Measurements from ENCODE around the gene TNFRSF1B.

TNFRSF1B gene

GRCh38 chr1:12142141-12142823 is 24.5 kb upstream of the TNFRSF1B start:
- no peak for DNase-seq (ENCODE audit: low read depth in 2 of 2)

GRCh38 chr1:12142891-12143630 is 23.7 kb upstream of the TNFRSF1B start:
- DNase-seq (ENCODE audit: low read depth in 2 of 2) = no peak

- DNase-seq (ENCODE audit: low read depth in 2 of 2) = no peak
Measured at GRCh38 chr1:12143631-12144155, 23.1 kb upstream of the TNFRSF1B start.

DNA sequence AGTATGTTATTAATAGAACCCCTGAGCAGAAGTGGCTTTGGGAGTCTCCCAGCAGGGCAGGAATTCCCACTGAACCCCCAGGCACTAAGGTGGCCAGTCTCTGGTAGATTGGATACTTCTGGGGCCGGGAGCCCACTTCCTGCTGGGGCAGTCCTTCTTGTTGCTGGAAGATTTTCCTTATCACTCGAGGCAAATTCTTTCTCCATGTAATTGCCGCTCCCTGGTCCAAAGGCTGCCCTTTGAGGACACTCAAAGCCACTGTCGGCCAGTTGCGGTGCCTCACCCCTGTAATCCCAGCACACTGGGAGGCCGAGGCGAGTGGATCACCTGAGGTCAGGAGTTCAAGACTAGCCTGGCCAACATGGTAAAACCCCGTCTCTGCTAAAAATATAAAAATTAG is 22.6 kb upstream of the TNFRSF1B start:
- no peak for DNase-seq (ENCODE audit: low read depth in 2 of 2)

DNA sequence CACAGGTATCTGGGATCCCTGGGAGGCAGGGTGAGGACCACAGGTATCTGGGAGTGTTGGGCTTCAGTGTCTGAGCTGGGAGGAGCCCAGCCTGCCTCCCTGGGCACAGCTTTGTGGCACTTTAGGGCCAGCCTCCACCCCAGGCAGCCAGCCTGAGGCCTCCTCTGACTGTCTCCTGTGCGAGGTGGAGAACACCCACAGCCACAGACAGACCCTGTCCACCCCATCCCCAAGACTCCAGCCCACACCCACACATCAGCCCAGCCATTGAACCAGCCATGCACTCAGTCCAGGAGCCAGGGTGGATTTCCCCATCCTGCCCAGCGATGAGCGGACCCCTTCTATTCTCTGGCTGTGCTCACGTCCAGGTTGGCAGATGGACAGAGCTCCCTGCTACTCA is 21.8 kb upstream of the TNFRSF1B start:
- no peak for DNase-seq (ENCODE audit: low read depth in 2 of 2)

DNA sequence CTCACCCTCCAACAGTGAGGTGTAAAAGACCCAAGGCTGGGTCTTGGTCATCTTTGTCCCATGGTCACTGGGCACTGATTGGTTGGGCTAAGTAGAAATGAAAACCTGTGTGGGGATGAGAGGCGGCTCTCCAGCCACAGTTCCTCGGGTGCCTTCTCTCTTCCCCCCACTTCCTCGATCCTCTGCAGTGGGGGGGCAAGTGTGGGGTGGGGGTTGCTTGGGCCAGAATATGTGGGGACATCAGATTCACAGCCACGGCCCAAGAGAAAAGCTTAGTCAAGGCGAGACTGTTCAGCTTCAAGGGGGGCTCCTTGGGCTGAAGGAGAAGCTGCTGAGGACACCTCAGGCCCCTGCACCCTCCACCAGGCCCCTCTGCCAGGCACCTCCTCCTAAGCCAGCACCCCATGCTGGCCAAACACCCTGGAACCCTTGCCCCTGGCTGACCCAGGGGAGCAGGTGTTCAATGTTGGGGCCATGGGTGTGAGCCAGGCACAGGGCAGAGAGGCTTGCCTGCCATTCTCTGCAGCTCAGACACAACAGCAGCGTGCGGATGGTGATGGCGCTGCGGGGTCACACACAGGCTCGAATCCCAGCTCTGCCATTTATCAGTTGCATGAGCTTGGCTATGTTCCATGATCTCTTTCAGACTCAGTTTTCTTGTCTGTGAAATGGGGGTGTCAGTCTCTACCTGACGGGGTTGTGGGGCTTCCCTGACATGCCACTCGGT is 21.0 kb upstream of the TNFRSF1B start:
- no peak for DNase-seq (ENCODE audit: low read depth in 2 of 2)

GRCh38 chr1:12146343-12147112 is 20.3 kb upstream of the TNFRSF1B start:
- no peak for DNase-seq (ENCODE audit: low read depth in 2 of 2)

DNA sequence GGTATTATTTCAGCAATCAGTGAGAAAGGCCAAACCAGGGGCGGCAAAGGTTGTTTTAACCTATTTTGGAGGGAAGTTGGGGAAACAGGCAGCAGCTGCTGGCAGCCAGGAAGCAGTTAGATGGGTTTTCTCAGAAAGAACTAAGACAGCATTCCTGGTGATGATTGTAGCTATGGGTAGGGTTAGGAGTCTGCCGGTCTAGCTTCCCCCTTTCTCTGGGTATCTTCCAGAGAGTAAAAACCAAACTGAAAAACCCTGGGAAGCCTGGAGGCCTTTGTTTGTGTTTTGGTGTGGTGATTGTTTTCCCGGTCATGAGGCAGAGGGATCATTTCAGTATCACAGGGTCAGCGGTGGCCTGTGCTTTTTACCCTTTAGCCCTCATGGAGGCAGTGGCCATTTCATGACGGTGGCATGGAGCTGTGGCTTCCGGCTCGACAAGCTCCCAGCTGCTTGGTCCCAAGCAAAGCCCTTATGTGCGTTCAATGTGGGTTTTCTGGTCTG is 19.5 kb upstream of the TNFRSF1B start:
- DNase-seq (ENCODE audit: low read depth in 2 of 2) = no peak

DNA sequence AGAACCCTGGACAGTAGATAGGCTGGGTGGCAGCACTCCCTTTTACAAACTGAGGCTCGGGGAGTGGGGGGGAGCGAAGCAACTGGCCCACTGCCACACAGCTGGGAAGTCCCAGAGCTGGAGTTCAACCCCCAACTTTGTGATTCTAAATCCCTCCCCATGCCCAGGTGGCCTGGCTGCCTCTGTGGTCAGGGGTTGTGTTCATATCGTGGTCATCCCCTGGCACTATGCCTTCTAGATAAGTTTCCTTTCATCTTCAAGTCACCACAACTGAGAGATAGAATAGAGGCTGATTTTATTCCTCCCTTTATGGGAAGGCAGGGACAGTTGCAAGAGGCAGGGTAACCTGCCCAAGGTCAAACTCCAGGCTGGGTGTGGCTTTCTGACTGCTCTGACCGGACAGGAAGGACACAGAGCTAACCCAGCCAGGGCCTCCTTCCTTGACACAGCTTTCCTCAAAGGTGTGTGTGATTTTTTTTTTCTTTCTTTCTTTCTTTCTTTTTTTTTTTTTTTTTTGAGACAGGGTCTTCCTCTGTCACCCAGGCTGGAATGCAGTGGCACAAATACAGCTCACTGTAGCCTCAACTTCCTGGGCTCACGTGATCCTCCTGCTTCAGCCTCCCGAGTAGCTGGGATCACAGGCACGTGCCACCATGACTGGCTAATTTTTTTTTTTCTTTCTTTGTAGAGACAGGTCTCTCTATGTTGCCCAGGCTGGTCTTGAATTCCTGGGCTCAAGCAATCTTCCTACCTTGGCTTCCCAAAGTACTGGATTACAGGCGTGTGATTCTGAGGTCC is 18.4 kb upstream of the TNFRSF1B start:
- DNase-seq (ENCODE audit: low read depth in 2 of 2) = no peak

- no peak for DNase-seq (ENCODE audit: low read depth in 2 of 2)
Measured at GRCh38 chr1:12148958-12149790, 17.6 kb upstream of the TNFRSF1B start.

- DNase-seq (ENCODE audit: low read depth in 2 of 2) = no peak
Measured at GRCh38 chr1:12149791-12150175, 17.0 kb upstream of the TNFRSF1B start.

DNA sequence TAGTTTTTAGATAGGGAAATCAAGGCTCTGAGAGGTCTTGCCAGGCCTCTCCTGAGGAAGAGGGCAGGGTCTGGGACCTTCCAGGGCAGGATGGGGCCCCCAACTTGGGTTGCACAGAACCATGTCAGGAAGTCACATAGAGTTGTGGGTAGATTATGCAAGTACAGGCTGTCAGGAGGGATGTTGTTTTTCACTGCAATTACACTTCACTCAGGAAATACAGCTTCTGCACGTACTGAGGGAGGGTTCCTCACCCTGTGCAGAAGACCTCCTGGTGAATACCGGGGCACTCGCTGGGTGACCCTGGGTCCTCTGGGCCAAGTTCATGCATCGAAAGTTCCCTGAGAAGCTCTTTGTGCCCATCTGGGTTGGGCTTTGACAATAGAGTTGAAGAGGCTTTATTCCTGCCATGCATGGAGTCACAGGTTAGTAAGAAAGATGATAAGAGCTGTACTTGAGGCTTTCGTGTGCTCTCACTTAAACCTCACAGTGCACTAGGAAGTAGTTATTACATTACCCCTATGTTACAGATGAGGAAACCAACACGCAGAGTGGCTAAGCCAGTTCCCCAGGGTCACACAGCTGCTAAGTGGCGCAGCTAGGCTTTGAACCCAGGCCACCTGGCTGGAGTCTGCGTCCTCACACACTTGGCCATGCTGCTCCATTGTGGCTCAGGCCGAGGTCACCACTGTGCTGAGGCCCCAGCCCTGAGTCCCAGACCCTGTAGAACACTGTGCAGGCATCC is 16.2 kb upstream of the TNFRSF1B start:
- no peak for DNase-seq (ENCODE audit: low read depth in 2 of 2)

- DNase-seq (ENCODE audit: low read depth in 2 of 2) = no peak
Measured at GRCh38 chr1:12151465-12151864, 15.3 kb upstream of the TNFRSF1B start.

GRCh38 chr1:12152113-12152891 is 14.5 kb upstream of the TNFRSF1B start:
- no peak for DNase-seq (ENCODE audit: low read depth in 2 of 2)

DNA sequence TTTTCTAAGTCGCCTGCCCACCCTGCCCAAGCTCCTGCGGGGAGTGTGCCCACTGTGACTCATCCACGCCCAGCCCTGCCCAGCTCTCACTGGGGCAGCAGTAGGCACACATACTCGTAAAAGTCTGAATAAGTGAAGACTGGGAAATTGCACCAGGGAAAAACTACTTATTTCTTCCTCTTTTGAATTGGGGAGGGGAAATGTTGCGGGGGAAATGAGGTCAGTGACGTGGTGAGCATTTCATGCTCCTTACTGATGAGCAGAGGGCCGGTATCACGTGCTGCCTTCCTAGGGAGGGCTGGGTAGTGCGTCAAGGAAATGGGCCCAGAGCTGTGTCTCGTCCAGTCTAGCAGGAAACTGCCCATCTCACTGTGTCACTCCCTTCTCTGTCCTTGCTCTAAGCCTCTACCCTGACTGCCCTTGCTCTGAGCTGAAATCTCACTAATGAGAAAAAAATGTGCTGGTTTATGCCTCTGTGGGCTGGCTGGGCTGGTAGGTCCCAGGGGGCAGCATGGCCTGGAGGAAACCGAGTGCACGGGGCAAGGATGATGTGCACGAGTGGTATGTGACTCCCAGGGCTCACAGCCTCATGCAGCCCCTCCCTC is 13.5 kb upstream of the TNFRSF1B start:
- no peak for DNase-seq (ENCODE audit: low read depth in 2 of 2)

DNA sequence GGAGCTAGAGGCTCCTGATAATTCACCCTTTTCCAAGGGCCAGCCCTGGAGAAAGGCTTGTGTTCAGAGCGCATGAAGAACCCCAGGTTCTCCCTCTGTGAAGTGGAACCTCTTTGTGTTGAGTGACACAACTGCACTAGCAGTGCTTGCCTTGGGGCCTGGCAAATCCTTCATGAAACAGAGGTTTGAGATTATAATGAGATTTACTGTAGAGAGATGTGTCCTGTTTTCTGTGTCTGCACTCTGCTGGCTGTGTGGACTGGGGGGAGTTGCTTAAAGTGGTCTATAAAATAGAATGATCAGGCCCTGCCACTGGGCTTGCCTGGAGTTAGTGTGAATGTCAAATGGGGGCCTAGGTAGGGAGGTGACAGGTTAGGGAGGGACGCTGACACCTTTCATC is 11.5 kb upstream of the TNFRSF1B start:
- DNase-seq (ENCODE audit: low read depth in 2 of 2) = no peak

GRCh38 chr1:12157366-12158231 is 9.2 kb upstream of the TNFRSF1B start:
- DNase-seq (ENCODE audit: low read depth in 2 of 2) = peak in 1 of 2 donors; percentile 51
